Measurements from ENCODE around the gene CHI3L2.

- TF ChIP-seq CTCF (IDR thresholded peaks at IDR 0.05) (no peak), POLR2A (IDR thresholded peaks at IDR 0.05) (no peak)
Measured at GRCh38 chr1:111182052-111182451, 45.5 kb upstream of the CHI3L2 start.
